Prostate gland (tissue), 2 donors: Measurements from ENCODE around the gene TCP10L. TPM values are rescaled to one million over a fixed set of nuclear protein-coding genes. Genes with fewer than 3 reads are reported as not detected.
"Not testable (repeated sequence)": the region's sequence is repeated elsewhere in the genome, so short reads cannot be mapped to it uniquely, and the experiment has no call there.

Source experiments
- DNase-seq: peaks from one replicate; pipeline ENCODE4 v3.0.0-alpha.2; 2019; ENCODE audit warnings: low spot score
- H3K27ac ChIP-seq, 2 donors: fragments of 200-600 bp; sonication (generic); 2 replicates each; pipeline ENCODE4 v1.5.1; 2017 to 2019
- H3K27me3 ChIP-seq: fragments of 200-600 bp; sonication (generic); replicated peaks from 2 replicates; pipeline ENCODE4 v1.5.1; 2019; ENCODE audit not compliant: insufficient read depth
- H3K36me3 ChIP-seq, 2 donors: fragments of 200-600 bp; sonication (generic); 1 replicate in 1 of 2; 2 replicates in 1 of 2; pipeline versions ENCODE4 v1.5.1 to v1.8.1; 2017 to 2019
- H3K4me1 ChIP-seq: fragments of 200-600 bp; sonication (generic); replicated peaks from 2 replicates; pipeline ENCODE4 v1.5.1; 2019
- H3K4me3 ChIP-seq, 2 donors: fragments of 200-600 bp; sonication (generic); 2 replicates each; pipeline ENCODE4 v1.5.1; 2017 to 2019
- H3K9me3 ChIP-seq: fragments of 200-600 bp; sonication (generic); 2 replicates; pipeline ENCODE4 v1.5.1; 2017
- CTCF ChIP-seq, 4 experiments: fragments of 200-600 bp in 2 of 4; fragments of 450-650 bp in 2 of 4; sonication (generic) in 2 of 4; IDR thresholded peaks; 1 replicate in 3 of 4; 2 replicates in 1 of 4; pipeline ENCODE4 v1.5.1; 2016 to 2019; ENCODE audit warnings: antibody characterized with exemption in 4 of 4, mild to moderate bottlenecking in 2 of 4, moderate library complexity in 2 of 4
- POLR2A ChIP-seq: fragments of 450-650 bp; IDR thresholded peaks from one replicate; pipeline ENCODE4 v1.6.1; 2016; ENCODE audit warnings: antibody characterized with exemption, mild to moderate bottlenecking
- POLR2AphosphoS5 ChIP-seq: sonication (generic); formaldehyde crosslinking; IDR thresholded peaks from one replicate; pipeline ENCODE4 v1.6.1; 2017; ENCODE audit warnings: antibody characterized with exemption
- whole genome bisulfite sequencing: methylation state at CpG from one replicate; pipeline ENCODE4 v1.1.5; 2018; 5-methylcytosine and 5-hydroxymethylcytosine counted together
- intact Hi-C: fragments of 100-400 bp; cut with DNase I; formaldehyde crosslinking; loops from one replicate; pipeline ENCODE4 v1.14.2; 2022
- total RNA-seq, 2 donors: library from RNA; depleted of rRNA; stranded (reverse); fragments of >200 nt; gene quantifications; one replicate each; pipeline ENCODE4 v1.1.0, GENCODE V29; 2016

Gene TCP10L
- total RNA-seq, 2 donors from 2014 or later: 1.9 to 17.8 TPM

DNA sequence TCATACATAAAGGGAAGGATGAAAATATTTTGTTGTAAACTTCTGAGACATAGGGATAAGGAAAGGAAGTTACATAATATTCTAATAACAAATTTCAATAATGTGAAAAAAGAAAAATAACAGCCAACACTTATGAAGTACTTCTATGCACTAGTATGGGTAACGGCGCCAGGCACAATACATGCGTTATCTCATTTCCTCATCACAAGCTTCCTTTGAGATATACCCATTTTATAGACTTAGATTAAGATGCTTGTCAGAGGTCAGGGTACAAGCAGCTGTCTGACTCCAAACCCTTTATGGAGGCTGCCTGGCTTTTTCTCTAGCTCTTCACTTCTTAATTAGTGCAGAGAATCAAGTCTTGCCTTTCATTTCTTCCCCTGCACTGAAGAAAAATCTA lies 41.3 kb downstream of the TCP10L start:
- DNase-seq: no peak
- no peak for TF ChIP-seq POLR2A
- TF ChIP-seq POLR2AphosphoS5: no peak
- intact Hi-C loops: no loop called here
- Histone ChIP-seq H3K4me3 (no peak overlapping the region), H3K36me3 (no peaks in the 10 kb centered on the region), H3K9me3 (no peaks in the 10 kb centered on the region), H3K27ac (no peak overlapping the region), H3K4me1 (no peaks in the 10 kb centered on the region), H3K27me3 (no peaks in the 10 kb centered on the region)
- 81% methylated on average over 3 of the region's 3 CpGs for WGBS

GRCh38 chr21:32543056-32543455 lies 42.3 kb downstream of the TCP10L start:
- intact Hi-C loops, H3K27ac ChIP-seq, H3K4me1 ChIP-seq, H3K36me3 ChIP-seq, DNase-seq, H3K27me3 ChIP-seq, H3K9me3 ChIP-seq, H3K4me3 ChIP-seq: not testable (repeated sequence)
- WGBS: 95% methylated on average over 2 of the region's 2 CpGs

GRCh38 chr21:32539378-32539777 lies 45.9 kb downstream of the TCP10L start:
- Histone ChIP-seq H3K4me1 (no peaks in the 10 kb centered on the region), H3K9me3 (no peaks in the 10 kb centered on the region), H3K36me3 (no peaks in the 10 kb centered on the region), H3K4me3 (no peak overlapping the region), H3K27me3 (no peaks in the 10 kb centered on the region), H3K27ac (no peak overlapping the region)
- intact Hi-C loops: no loop called here
- 84% methylated on average over 6 of the region's 6 CpGs for WGBS
- no peak for DNase-seq
- no peak for TF ChIP-seq POLR2AphosphoS5
- no peak for TF ChIP-seq CTCF (IDR thresholded peaks at IDR 0.05)
- TF ChIP-seq POLR2A: no peak

GRCh38 chr21:32538147-32538792 lies 47.1 kb downstream of the TCP10L start:
- Histone ChIP-seq H3K4me1 (no peaks in the 10 kb centered on the region), H3K27me3 (no peaks in the 10 kb centered on the region), H3K4me3 (no peak overlapping the region), H3K36me3 (no peaks in the 10 kb centered on the region), H3K9me3 (no peaks in the 10 kb centered on the region), H3K27ac (no peak overlapping the region)
- no peak for DNase-seq
- intact Hi-C loops: no loop called here
- no peak for TF ChIP-seq POLR2A
- TF ChIP-seq CTCF (IDR thresholded peaks at IDR 0.05): no peak
- no peak for TF ChIP-seq POLR2AphosphoS5
- WGBS: 83% methylated on average over 11 of the region's 11 CpGs

DNA sequence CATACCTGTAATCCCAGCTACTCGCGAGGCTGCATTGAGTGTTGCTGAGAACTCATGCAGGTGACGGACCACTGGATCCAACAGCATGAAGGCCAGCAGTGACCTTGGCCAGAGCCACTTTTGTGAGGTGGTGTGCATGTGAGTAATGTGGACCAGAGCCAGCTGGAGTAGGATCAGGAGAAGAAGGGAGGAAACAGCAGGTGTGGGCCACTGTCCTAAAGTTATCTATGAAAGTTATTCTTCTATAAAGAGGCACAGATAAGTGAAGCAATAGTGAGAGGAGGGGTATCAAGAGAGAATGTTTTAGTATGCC lies 47.8 kb downstream of the TCP10L start:
- intact Hi-C loops: no loop called here
- no peak for TF ChIP-seq CTCF (IDR thresholded peaks at IDR 0.05)
- no peak for TF ChIP-seq POLR2AphosphoS5
- no peak for TF ChIP-seq POLR2A

GRCh38 chr21:32535612-32536011 lies 49.7 kb downstream of the TCP10L start:
- H3K4me3 ChIP-seq: no peak overlapping the region
- H3K27me3 ChIP-seq: no peaks in the 10 kb centered on the region
- no peak overlapping the region for H3K27ac ChIP-seq
- DNase-seq: no peak
- intact Hi-C loops: no loop called here
- H3K36me3 ChIP-seq: no peaks in the 10 kb centered on the region
- 93% methylated on average over 7 of the region's 7 CpGs for WGBS
- H3K9me3 ChIP-seq: no peaks in the 10 kb centered on the region
- no peaks in the 10 kb centered on the region for H3K4me1 ChIP-seq
- TF ChIP-seq POLR2A: no peak
- no peak for TF ChIP-seq POLR2AphosphoS5
- no peak for TF ChIP-seq CTCF (IDR thresholded peaks at IDR 0.05)

More for the DNA sequence above, 47.8 kb downstream of the TCP10L start:
- H3K36me3 ChIP-seq: no peaks in the 10 kb centered on the region
- no peak overlapping the region for H3K4me3 ChIP-seq
- no peaks in the 10 kb centered on the region for H3K4me1 ChIP-seq
- no peaks in the 10 kb centered on the region for H3K27me3 ChIP-seq
- H3K9me3 ChIP-seq: no peaks in the 10 kb centered on the region
- WGBS: 98% methylated on average over 3 of the region's 3 CpGs
- no peak overlapping the region for H3K27ac ChIP-seq
- DNase-seq: no peak
